IPS-18c (cell line): ENCODE data around the gene ZNF717.
"Not testable (repeated sequence)": the region's sequence is repeated elsewhere in the genome, so short reads cannot be mapped to it uniquely, and the experiment has no call there.

Experiments used
- H3K4me3 ChIP-seq: 2 replicates; pipeline ENCODE4 v1.7.0; 2013; ENCODE audit warnings: low read depth, mild to moderate bottlenecking, low read length, moderate library complexity; ENCODE audit not compliant: insufficient read depth
- H3K9me3 ChIP-seq: one replicate; pipeline ENCODE4 v1.6.1; 2013; ENCODE audit warnings: mild to moderate bottlenecking, low read length, moderate library complexity; ENCODE audit not compliant: control insufficient read depth, insufficient read depth

ZNF717 gene

GRCh38 chr3:75785081-75785755 lies at the start of gene ZNF717:
Gene ZNF717, minus strand, starts transcription at chr3:75785549. Its CDS starts 2,187 bp downstream, at chr3:75783362.
- not testable (repeated sequence) for H3K4me3 ChIP-seq, H3K9me3 ChIP-seq

- H3K9me3 ChIP-seq, H3K4me3 ChIP-seq: not testable (repeated sequence)
Measured at GRCh38 chr3:75831076-75831475, 45.7 kb upstream of the ZNF717 start.

GRCh38 chr3:75818019-75818418 lies 32.7 kb upstream of the ZNF717 start:
- H3K4me3 ChIP-seq, H3K9me3 ChIP-seq: not testable (repeated sequence)

- not testable (repeated sequence) for H3K4me3 ChIP-seq, H3K9me3 ChIP-seq
Measured at GRCh38 chr3:75816287-75817180, 31.2 kb upstream of the ZNF717 start.

GRCh38 chr3:75814797-75815196 lies 29.4 kb upstream of the ZNF717 start:
- no peak overlapping the region for H3K4me3 ChIP-seq
- peaks cover 2% of the 10 kb centered on the region for H3K9me3 ChIP-seq

- H3K4me3 ChIP-seq = no peak overlapping the region
- peaks cover 13% of the 10 kb centered on the region for H3K9me3 ChIP-seq
Measured at GRCh38 chr3:75782506-75782905, 2.8 kb downstream of the ZNF717 start.

GRCh38 chr3:75781079-75781745 lies 4.1 kb downstream of the ZNF717 start:
- peaks cover 18% of the 10 kb centered on the region for H3K9me3 ChIP-seq
- H3K4me3 ChIP-seq = no peak overlapping the region

- H3K9me3 ChIP-seq = peaks cover 21% of the 10 kb centered on the region
- H3K4me3 ChIP-seq = not testable (repeated sequence)
Measured at GRCh38 chr3:75777742-75778141, 7.6 kb downstream of the ZNF717 start.

GRCh38 chr3:75771631-75772030 lies 13.7 kb downstream of the ZNF717 start:
- H3K4me3 ChIP-seq = not testable (repeated sequence)
- peaks cover 11% of the 10 kb centered on the region for H3K9me3 ChIP-seq

- peaks cover 9% of the 10 kb centered on the region for H3K9me3 ChIP-seq
Measured at GRCh38 chr3:75768303-75769017, 16.9 kb downstream of the ZNF717 start.

GRCh38 chr3:75737831-75738493 lies 47.4 kb downstream of the ZNF717 start:
- peaks cover 17% of the 10 kb centered on the region for H3K9me3 ChIP-seq
- H3K4me3 ChIP-seq = no peak overlapping the region; the same call in 1 of the 2 replicates

More at GRCh38 chr3:75768303-75769017, 16.9 kb downstream of the ZNF717 start:
- no peak overlapping the region; the same call in 1 of the 2 replicates for H3K4me3 ChIP-seq

- Histone ChIP-seq H3K4me3 (no peak overlapping the region), H3K9me3 (peaks cover 5% of the 10 kb centered on the region)
Measured at GRCh38 chr3:75727985-75728384, 57.4 kb downstream of the ZNF717 start.

GRCh38 chr3:75692061-75692460 lies 93.3 kb downstream of the ZNF717 start:
- peaks cover 2% of the 10 kb centered on the region for H3K9me3 ChIP-seq
- no peak overlapping the region for H3K4me3 ChIP-seq

- peaks cover 2% of the 10 kb centered on the region for H3K9me3 ChIP-seq
Measured at GRCh38 chr3:75687323-75687722, 98.0 kb downstream of the ZNF717 start.

More at GRCh38 chr3:75687323-75687722, 98.0 kb downstream of the ZNF717 start:
- no peak overlapping the region for H3K4me3 ChIP-seq
